ENCODE results near the gene CRHR2. TPM values are rescaled to one million over a fixed set of nuclear protein-coding genes. Genes with fewer than 3 reads are reported as not detected.

CRHR2 gene
- total RNA-seq, 1 experiment from 2014 or later: 0.22 TPM

DNA sequence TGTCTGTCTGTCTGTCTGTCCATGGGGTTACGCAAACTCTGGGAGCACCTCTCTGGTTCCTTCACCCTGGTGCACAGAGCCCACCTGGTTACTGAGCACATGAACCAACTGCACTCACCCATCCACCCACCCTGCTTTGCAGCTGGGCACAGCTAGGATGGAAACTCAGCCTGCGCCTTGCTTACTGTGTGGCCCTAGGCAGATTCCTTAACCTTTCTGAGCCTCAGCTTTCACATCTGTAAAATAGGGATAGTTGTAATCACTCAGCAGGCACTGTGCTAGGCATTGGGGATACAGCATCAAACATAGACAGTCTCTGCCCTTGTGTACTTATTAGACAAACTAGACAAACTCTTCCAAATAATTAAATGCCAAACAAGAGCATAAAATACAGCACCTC, 47.8 kb upstream of the CRHR2 start:
- no peak for DNase-seq (ENCODE audit: low spot score)
- Mint-ChIP-seq H3K27me3 (ENCODE audit: low read depth) (peaks cover 5% of the 10 kb centered on the region), H3K27ac (no peak overlapping the region), H3K4me1 (peaks cover 44% of the 10 kb centered on the region), H3K36me3 (no peaks in the 10 kb centered on the region), H3K4me3 (no peak overlapping the region), H3K9me3 (peaks cover 2% of the 10 kb centered on the region; the same call in 1 of the 2 replicates)
- ChIA-PET CTCF (interaction anchor here (1.1 kb wide), 1 partner anchor 22 kb away, joined by 3 read pairs; no protein-coding TSS in a partner anchor), POLR2A (no interaction called here)
- ATAC-seq: no peak
- TF ChIP-seq EMX1 (CRISPR knock-in tag; IDR thresholded peaks at IDR 0.05) (no peak), NR3C1 (CRISPR knock-in tag; conservative IDR thresholded peaks at IDR 0.05; ENCODE audit: low read depth) (no peak), ZNF121 (CRISPR knock-in tag; IDR thresholded peaks at IDR 0.05) (no peak), ZNF423 (CRISPR knock-in tag; IDR thresholded peaks at IDR 0.05) (no peak), TEAD4 (CRISPR knock-in tag; IDR thresholded peaks at IDR 0.05) (no peak), ZNF317 (CRISPR knock-in tag; IDR thresholded peaks at IDR 0.05; ENCODE audit: borderline replicate concordance, low read depth) (no peak), ATF1 (CRISPR knock-in tag; IDR thresholded peaks at IDR 0.05) (no peak), FOXP1 (CRISPR knock-in tag; IDR thresholded peaks at IDR 0.05; ENCODE audit: borderline replicate concordance) (no peak), SMAD4 (CRISPR knock-in tag; IDR thresholded peaks at IDR 0.05) (no peak), TEAD1 (CRISPR knock-in tag; IDR thresholded peaks at IDR 0.05) (no peak), IRF2 (CRISPR knock-in tag; IDR thresholded peaks at IDR 0.05; ENCODE audit: borderline replicate concordance, low read depth) (no peak), RORB (CRISPR knock-in tag; IDR thresholded peaks at IDR 0.05) (no peak), NR2C2 (CRISPR knock-in tag; IDR thresholded peaks at IDR 0.05) (no peak), NFATC4 (CRISPR knock-in tag; IDR thresholded peaks at IDR 0.05) (no peak), ZNF232 (CRISPR knock-in tag; IDR thresholded peaks at IDR 0.05) (no peak)
- TF ChIP-seq, protein P1, sequence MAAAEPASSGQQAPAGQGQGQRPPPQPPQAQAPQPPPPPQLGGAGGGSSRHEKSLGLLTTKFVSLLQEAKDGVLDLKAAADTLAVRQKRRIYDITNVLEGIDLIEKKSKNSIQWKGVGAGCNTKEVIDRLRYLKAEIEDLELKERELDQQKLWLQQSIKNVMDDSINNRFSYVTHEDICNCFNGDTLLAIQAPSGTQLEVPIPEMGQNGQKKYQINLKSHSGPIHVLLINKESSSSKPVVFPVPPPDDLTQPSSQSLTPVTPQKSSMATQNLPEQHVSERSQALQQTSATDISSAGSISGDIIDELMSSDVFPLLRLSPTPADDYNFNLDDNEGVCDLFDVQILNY (CRISPR knock-in tag; IDR thresholded peaks at IDR 0.05): no peak
- TF ChIP-seq, protein P2, sequence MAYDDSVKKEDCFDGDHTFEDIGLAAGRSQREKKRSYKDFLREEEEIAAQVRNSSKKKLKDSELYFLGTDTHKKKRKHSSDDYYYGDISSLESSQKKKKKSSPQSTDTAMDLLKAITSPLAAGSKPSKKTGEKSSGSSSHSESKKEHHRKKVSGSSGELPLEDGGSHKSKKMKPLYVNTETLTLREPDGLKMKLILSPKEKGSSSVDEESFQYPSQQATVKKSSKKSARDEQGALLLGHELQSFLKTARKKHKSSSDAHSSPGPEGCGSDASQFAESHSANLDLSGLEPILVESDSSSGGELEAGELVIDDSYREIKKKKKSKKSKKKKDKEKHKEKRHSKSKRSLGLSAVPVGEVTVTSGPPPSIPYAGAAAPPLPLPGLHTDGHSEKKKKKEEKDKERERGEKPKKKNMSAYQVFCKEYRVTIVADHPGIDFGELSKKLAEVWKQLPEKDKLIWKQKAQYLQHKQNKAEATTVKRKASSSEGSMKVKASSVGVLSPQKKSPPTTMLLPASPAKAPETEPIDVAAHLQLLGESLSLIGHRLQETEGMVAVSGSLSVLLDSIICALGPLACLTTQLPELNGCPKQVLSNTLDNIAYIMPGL (CRISPR knock-in tag; IDR thresholded peaks at IDR 0.05): no peak
- TF ChIP-seq, protein P3, sequence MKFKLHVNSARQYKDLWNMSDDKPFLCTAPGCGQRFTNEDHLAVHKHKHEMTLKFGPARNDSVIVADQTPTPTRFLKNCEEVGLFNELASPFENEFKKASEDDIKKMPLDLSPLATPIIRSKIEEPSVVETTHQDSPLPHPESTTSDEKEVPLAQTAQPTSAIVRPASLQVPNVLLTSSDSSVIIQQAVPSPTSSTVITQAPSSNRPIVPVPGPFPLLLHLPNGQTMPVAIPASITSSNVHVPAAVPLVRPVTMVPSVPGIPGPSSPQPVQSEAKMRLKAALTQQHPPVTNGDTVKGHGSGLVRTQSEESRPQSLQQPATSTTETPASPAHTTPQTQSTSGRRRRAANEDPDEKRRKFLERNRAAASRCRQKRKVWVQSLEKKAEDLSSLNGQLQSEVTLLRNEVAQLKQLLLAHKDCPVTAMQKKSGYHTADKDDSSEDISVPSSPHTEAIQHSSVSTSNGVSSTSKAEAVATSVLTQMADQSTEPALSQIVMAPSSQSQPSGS (CRISPR knock-in tag; IDR thresholded peaks at IDR 0.05; ENCODE audit: borderline replicate concordance, low read depth): no peak
- TF ChIP-seq, protein P4, sequence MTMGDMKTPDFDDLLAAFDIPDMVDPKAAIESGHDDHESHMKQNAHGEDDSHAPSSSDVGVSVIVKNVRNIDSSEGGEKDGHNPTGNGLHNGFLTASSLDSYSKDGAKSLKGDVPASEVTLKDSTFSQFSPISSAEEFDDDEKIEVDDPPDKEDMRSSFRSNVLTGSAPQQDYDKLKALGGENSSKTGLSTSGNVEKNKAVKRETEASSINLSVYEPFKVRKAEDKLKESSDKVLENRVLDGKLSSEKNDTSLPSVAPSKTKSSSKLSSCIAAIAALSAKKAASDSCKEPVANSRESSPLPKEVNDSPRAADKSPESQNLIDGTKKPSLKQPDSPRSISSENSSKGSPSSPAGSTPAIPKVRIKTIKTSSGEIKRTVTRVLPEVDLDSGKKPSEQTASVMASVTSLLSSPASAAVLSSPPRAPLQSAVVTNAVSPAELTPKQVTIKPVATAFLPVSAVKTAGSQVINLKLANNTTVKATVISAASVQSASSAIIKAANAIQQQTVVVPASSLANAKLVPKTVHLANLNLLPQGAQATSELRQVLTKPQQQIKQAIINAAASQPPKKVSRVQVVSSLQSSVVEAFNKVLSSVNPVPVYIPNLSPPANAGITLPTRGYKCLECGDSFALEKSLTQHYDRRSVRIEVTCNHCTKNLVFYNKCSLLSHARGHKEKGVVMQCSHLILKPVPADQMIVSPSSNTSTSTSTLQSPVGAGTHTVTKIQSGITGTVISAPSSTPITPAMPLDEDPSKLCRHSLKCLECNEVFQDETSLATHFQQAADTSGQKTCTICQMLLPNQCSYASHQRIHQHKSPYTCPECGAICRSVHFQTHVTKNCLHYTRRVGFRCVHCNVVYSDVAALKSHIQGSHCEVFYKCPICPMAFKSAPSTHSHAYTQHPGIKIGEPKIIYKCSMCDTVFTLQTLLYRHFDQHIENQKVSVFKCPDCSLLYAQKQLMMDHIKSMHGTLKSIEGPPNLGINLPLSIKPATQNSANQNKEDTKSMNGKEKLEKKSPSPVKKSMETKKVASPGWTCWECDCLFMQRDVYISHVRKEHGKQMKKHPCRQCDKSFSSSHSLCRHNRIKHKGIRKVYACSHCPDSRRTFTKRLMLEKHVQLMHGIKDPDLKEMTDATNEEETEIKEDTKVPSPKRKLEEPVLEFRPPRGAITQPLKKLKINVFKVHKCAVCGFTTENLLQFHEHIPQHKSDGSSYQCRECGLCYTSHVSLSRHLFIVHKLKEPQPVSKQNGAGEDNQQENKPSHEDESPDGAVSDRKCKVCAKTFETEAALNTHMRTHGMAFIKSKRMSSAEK (CRISPR knock-in tag; IDR thresholded peaks at IDR 0.05; ENCODE audit: borderline replicate concordance): no peak

DNA sequence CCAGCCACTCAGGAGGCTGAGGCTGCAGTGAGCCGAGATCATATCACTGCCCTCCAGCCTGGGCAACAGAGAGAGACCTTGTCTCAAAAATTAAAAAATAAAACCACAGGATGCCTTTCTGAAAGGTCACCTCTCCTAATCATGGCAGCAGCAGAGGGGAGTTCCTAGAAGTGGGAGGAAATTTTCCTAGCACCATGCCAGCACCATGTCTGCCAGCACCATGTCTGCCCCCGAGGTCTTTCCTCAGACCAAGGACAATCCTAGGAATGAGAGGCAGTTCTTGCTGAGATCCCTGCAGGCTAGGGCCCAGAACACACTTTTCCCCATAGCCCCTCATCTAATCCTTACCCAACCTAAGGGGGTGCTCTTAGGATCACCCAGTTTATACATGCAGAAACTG, 47.4 kb upstream of the CRHR2 start:
- POLR2A ChIA-PET: no interaction called here
- no peak for TF ChIP-seq JUN (CRISPR knock-in tag; IDR thresholded peaks at IDR 0.05)
- TF ChIP-seq ZNF232 (CRISPR knock-in tag; IDR thresholded peaks at IDR 0.05): no peak
- no peak for TF ChIP-seq GRHL2 (CRISPR knock-in tag; IDR thresholded peaks at IDR 0.05; ENCODE audit: insufficient replicate concordance, severe bottlenecking)
- TF ChIP-seq NFATC4 (CRISPR knock-in tag; IDR thresholded peaks at IDR 0.05): no peak
- TF ChIP-seq SOX15 (CRISPR knock-in tag; IDR thresholded peaks at IDR 0.05): no peak
- TF ChIP-seq, protein P3 (CRISPR knock-in tag; IDR thresholded peaks at IDR 0.05; ENCODE audit: borderline replicate concordance, low read depth): no peak
- Mint-ChIP-seq H3K27ac (no peak overlapping the region), H3K27me3 (ENCODE audit: low read depth) (peaks cover 10% of the 10 kb centered on the region), H3K4me3 (no peak overlapping the region), H3K9me3 (no peaks in the 10 kb centered on the region), H3K36me3 (no peaks in the 10 kb centered on the region), H3K4me1 (peaks cover 44% of the 10 kb centered on the region)
- DNase-seq (ENCODE audit: low spot score) (no peak), ATAC-seq (no peak)
- CTCF ChIA-PET: interaction anchor here (1.0 kb wide), 1 partner anchor 47 kb away, joined by 5 read pairs; the partner anchor contains the start of gene CRHR2
